Measurements from ENCODE around the gene INHBB. TPM values are rescaled to one million over a fixed set of nuclear protein-coding genes. Genes with fewer than 3 reads are reported as not detected.

Gene INHBB
- total and polyA plus RNA-seq, 8 donors: 0.37 to 7.2 (median 0.89) TPM; not detected in 1

GRCh38 chr2:120347396-120348060 is 1.6 kb downstream of the INHBB start:
- WGBS, 5 donors: 7 to 13% (median 10%) methylated on average over 26 to 27 of the region's 27 CpGs

GRCh38 chr2:120348134-120348736 is 2.3 kb downstream of the INHBB start:
- intact Hi-C loops (cut with DNase I; ENCODE audit: low total_unique reads): no loop called here
- H3K4me1 ChIP-seq: peaks cover 35 to 48% (median 41%) of the 10 kb centered on the region in 4 donors
- H3K4me3 ChIP-seq: peak overlapping the region in 1 of 4 donors; percentile 57
- WGBS, 5 donors: 19 to 43% (median 32%) methylated on average over 7 of the region's 7 CpGs
- H3K27me3 ChIP-seq: peaks cover 12 to 74% (median 40%) of the 10 kb centered on the region in 3 donors
- no peak overlapping the region for H3K27ac ChIP-seq
- peaks cover 0 to 10% (median 0%) of the 10 kb centered on the region in 4 donors for H3K36me3 ChIP-seq
- TF ChIP-seq POLR2AphosphoS5 (IDR thresholded peaks at IDR 0.05) (no peak), CTCF (IDR thresholded peaks at IDR 0.05) (no peak), POLR2A (IDR thresholded peaks at IDR 0.05) (no peak), EP300 (IDR thresholded peaks at IDR 0.05) (no peak)
- no peaks in the 10 kb centered on the region for H3K9me3 ChIP-seq
- DNase-seq: peak in 1 of 2 donors; percentile 73

More at GRCh38 chr2:120347396-120348060, 1.6 kb downstream of the INHBB start:
- peak in 1 of 2 donors; percentile 55 for DNase-seq
- Histone ChIP-seq H3K36me3 (peaks cover 0 to 10% (median 0%) of the 10 kb centered on the region in 4 donors), H3K27ac (peak overlapping the region in 1 of 5 donors; percentile 42), H3K27me3 (peaks cover 12 to 82% (median 47%) of the 10 kb centered on the region in 3 donors), H3K9me3 (no peaks in the 10 kb centered on the region), H3K4me3 (peak overlapping the region; percentile 37 to 74 (median 48)), H3K4me1 (peaks cover 35 to 55% (median 46%) of the 10 kb centered on the region in 4 donors)
- TF ChIP-seq CTCF (IDR thresholded peaks at IDR 0.05) (no peak), POLR2A (IDR thresholded peaks at IDR 0.05) (no peak), EP300 (IDR thresholded peaks at IDR 0.05) (no peak), POLR2AphosphoS5 (IDR thresholded peaks at IDR 0.05) (no peak)
- intact Hi-C loops (cut with DNase I; ENCODE audit: low total_unique reads): no loop called here

- Histone ChIP-seq H3K27ac (no peak overlapping the region), H3K9me3 (no peaks in the 10 kb centered on the region), H3K36me3 (peaks cover 0 to 10% (median 0%) of the 10 kb centered on the region in 4 donors), H3K4me3 (no peak overlapping the region), H3K27me3 (peaks cover 12 to 68% (median 33%) of the 10 kb centered on the region in 3 donors), H3K4me1 (peaks cover 30 to 42% (median 35%) of the 10 kb centered on the region in 4 donors)
- TF ChIP-seq POLR2A (IDR thresholded peaks at IDR 0.05) (no peak), CTCF (IDR thresholded peaks at IDR 0.05) (no peak), POLR2AphosphoS5 (IDR thresholded peaks at IDR 0.05) (no peak), EP300 (IDR thresholded peaks at IDR 0.05) (no peak)
- DNase-seq: peak in 1 of 2 donors; percentile 30
- 67 to 74% (median 68%) methylated on average over 23 to 27 of the region's 27 CpGs for WGBS, 5 donors
- intact Hi-C loops (cut with DNase I; ENCODE audit: low total_unique reads): no loop called here
These were observed 3.0 kb downstream of the INHBB start for GRCh38 chr2:120348737-120349439.

- peaks cover 0 to 10% (median 0%) of the 10 kb centered on the region in 4 donors for H3K36me3 ChIP-seq
- no peaks in the 10 kb centered on the region for H3K9me3 ChIP-seq
- H3K27me3 ChIP-seq: peaks cover 7 to 62% (median 27%) of the 10 kb centered on the region in 3 donors
- 86 to 95% (median 89%) methylated on average over 20 to 31 of the region's 31 CpGs for WGBS, 5 donors
- DNase-seq: no peak
- intact Hi-C loops (cut with DNase I; ENCODE audit: low total_unique reads): no loop called here
- peaks cover 25 to 36% (median 29%) of the 10 kb centered on the region in 4 donors for H3K4me1 ChIP-seq
- no peak overlapping the region for H3K27ac ChIP-seq
- no peak overlapping the region for H3K4me3 ChIP-seq
- TF ChIP-seq POLR2A (IDR thresholded peaks at IDR 0.05) (no peak), POLR2AphosphoS5 (IDR thresholded peaks at IDR 0.05) (no peak)
These were observed 3.5 kb downstream of the INHBB start for GRCh38 chr2:120349440-120349921.

Data from stomach (tissue), 9 donors.